Testis (tissue), 2 donors: ENCODE data around the gene LY6G5B.

Source experiments
- CTCF ChIP-seq, 3 experiments: fragments of 450-650 bp in 2 of 3; fragments of 200-600 bp in 1 of 3; sonication (generic) in 1 of 3; IDR thresholded peaks; one replicate each; pipeline ENCODE4 v1.5.1; 2016 to 2019; ENCODE audit warnings: antibody characterized with exemption in 3 of 3, mild to moderate bottlenecking in 2 of 3, moderate library complexity in 1 of 3
- POLR2A ChIP-seq: fragments of 450-650 bp; IDR thresholded peaks from one replicate; pipeline ENCODE4 v1.6.1; 2017; ENCODE audit warnings: antibody characterized with exemption, mild to moderate bottlenecking, moderate library complexity

DNA sequence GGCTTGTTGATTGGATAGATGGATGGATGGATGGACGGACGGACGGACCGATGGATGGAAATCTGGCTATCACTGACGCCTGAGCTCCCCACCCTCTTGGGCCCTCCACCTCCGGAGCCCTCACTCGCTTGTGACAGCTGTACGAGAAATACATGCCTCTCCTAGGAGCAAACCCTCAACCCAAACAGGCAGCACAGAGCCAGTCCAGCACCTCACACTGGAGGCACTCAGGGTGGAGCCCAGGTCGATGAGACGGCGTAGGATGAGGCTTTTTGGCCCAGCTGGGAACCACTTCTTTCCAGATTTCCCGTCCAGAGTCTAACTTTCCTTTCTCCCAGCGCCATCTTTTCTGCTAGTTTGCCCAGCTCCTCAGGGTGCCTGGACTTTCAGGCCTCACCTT, 13.8 kb downstream of the LY6G5B start:
- TF ChIP-seq CTCF (IDR thresholded peaks at IDR 0.05) (no peak), POLR2A (no peak)
